Skeletal muscle satellite cell (primary cell): ENCODE measurements around the gene CYS1. TPM values are rescaled to one million over a fixed set of nuclear protein-coding genes. Genes with fewer than 3 reads are reported as not detected.

Experiments
- H3K27me3 ChIP-seq: 2 replicates; pipeline ENCODE4 v1.7.0; 2013; ENCODE audit warnings: low read length; ENCODE audit not compliant: control insufficient read depth, insufficient read depth
- H3K36me3 ChIP-seq: 2 replicates; pipeline ENCODE4 v1.7.0; 2013; ENCODE audit warnings: mild to moderate bottlenecking, control low read depth, low read length; ENCODE audit not compliant: insufficient read depth
- H3K4me1 ChIP-seq: 2 replicates; pipeline ENCODE4 v1.7.0; 2013; ENCODE audit warnings: low read length; ENCODE audit not compliant: control insufficient read depth, insufficient read depth
- H3K4me2 ChIP-seq: 2 replicates; pipeline ENCODE4 v1.7.0; 2013; ENCODE audit warnings: mild to moderate bottlenecking, low read length
- H3K4me3 ChIP-seq: 2 replicates; pipeline ENCODE4 v1.7.0; 2013; ENCODE audit warnings: low read length
- H3K9ac ChIP-seq: 2 replicates; pipeline ENCODE4 v1.7.0; 2013; ENCODE audit warnings: mild to moderate bottlenecking, low read depth, low read length, moderate library complexity
- H3K9me3 ChIP-seq: replicated peaks from 2 replicates; pipeline ENCODE4 v1.7.0; 2013; ENCODE audit warnings: mild to moderate bottlenecking, control low read depth, low read length
- total RNA-seq: library from RNA; depleted of rRNA; stranded (reverse); fragments of >200 nt; gene quantifications from 2 replicates; pipeline ENCODE4 v1.2.3, GENCODE V29; 2012; rRNA removed

The CYS1 gene, protein sequence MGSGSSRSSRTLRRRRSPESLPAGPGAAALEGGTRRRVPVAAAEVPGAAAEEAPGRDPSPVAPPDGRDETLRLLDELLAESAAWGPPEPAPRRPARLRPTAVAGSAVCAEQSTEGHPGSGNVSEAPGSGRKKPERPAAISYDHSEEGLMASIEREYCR
- total RNA-seq = 0.22 and 0.25 TPM in 2 replicates

DNA sequence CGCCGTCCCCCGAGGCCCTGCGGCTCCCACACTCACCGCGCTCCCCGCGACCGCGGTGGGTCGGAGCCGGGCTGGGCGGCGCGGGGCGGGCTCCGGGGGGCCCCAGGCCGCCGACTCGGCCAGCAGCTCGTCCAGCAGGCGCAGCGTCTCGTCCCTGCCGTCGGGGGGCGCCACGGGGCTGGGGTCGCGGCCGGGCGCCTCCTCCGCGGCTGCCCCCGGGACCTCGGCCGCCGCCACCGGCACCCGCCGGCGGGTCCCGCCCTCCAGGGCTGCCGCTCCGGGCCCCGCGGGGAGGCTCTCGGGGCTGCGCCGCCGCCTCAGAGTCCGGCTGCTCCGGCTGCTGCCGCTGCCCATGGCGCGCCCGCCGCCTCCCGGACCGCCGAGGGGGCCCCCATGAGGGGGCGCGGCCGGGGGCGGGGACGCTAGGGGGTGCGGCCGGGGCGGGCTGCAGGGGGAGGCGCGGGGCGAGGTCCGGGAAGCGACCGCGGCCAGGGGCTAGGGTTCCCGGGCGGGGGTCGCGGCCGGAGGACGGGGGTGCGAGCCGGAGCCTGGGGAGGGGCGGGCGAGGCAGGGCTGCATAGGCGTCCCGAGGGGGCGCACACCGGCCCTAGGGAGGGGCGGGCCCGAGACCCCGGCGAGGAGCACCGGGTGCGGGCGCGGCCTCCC, at the start of gene CYS1:
Gene CYS1, minus strand, starts transcription at position 542 of the 666 bp plus-strand sequence. Its CDS starts 188 bp downstream, at position 354.
- H3K4me1 ChIP-seq = peaks cover 8% of the 10 kb centered on the region
- peak within 1 kb of the TSS; percentile 80 for H3K4me2 ChIP-seq
- peaks cover 69% of the 10 kb centered on the region for H3K27me3 ChIP-seq
- H3K9me3 ChIP-seq = no peaks in the 10 kb centered on the region
- peak within 1 kb of the TSS; percentile 51 for H3K9ac ChIP-seq
- H3K36me3 ChIP-seq = no peaks in the 10 kb centered on the region
- H3K4me3 ChIP-seq = peak within 1 kb of the TSS; percentile 61

DNA sequence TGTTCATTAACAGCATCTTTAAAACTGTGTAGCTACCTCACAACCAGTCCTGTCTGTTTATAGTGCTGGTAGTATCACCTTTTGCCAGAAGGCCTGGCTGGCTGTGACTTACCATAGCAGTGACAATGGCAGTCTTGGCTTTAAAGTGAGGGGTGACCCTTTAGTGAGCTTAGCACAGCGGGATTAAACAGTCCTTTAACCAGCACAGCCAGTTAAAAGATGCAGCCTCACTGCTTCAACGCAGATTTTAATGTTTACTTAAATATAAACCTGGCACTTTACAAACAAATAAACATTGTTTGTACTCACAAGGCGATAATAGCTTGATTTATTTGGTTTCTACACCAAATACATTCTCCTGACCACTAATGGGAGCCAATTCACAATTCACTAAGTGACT, 49.3 kb upstream of the CYS1 start:
- Histone ChIP-seq H3K4me1 (peaks cover 14% of the 10 kb centered on the region), H3K36me3 (peaks cover 47% of the 10 kb centered on the region), H3K27me3 (no peaks in the 10 kb centered on the region), H3K9me3 (no peaks in the 10 kb centered on the region), H3K4me3 (no peak overlapping the region), H3K4me2 (no peak overlapping the region), H3K9ac (no peak overlapping the region)

DNA sequence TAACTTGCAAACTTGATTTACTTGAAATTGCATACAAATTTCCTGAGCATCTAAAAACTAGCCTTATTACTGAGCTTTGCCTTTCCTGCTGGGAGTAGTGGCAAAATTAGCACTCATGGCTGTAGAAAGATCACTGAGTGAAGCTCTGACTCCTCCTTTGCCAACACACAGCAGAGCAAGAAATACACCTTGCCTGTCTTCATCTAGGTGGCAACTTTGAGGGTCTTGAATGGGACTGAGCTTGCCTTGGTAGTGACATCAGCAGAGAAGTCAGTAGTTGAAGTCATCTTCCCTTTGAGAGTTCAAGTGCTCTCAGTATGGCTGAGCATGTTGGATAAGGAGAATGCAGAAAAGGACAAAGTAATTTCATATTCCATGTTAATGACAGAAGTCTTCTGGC, 48.2 kb upstream of the CYS1 start:
- Histone ChIP-seq H3K27me3 (no peaks in the 10 kb centered on the region), H3K9me3 (no peaks in the 10 kb centered on the region), H3K4me1 (peaks cover 21% of the 10 kb centered on the region), H3K9ac (no peak overlapping the region), H3K36me3 (peaks cover 47% of the 10 kb centered on the region), H3K4me2 (no peak overlapping the region), H3K4me3 (no peak overlapping the region)

DNA sequence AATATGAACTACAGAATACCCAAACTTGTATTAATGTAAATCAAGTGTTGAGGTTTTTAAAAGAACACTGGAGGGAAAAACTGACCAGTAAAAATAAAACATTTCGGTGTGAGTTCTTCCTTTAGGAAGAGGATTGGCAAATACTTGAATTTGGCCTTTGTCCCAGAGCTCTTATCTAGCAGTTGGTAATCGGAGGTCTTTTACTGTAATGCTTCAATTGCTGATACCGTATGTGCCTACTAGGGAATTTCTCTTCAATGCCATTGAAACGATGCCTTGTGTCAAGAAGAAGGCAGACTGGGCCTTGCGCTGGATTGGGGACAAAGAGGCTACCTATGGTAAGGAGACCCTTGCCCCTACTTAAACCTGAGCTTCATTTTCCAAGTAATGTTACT, 46.4 kb upstream of the CYS1 start:
- Histone ChIP-seq H3K4me3 (no peak overlapping the region), H3K9ac (no peak overlapping the region), H3K4me1 (peaks cover 27% of the 10 kb centered on the region), H3K36me3 (peaks cover 31% of the 10 kb centered on the region), H3K9me3 (no peaks in the 10 kb centered on the region), H3K27me3 (no peaks in the 10 kb centered on the region), H3K4me2 (no peak overlapping the region)

- Histone ChIP-seq H3K4me2 (peak overlapping the region; percentile 44), H3K27me3 (no peaks in the 10 kb centered on the region), H3K4me1 (peaks cover 33% of the 10 kb centered on the region), H3K36me3 (peaks cover 30% of the 10 kb centered on the region), H3K9ac (no peak overlapping the region), H3K4me3 (no peak overlapping the region), H3K9me3 (no peaks in the 10 kb centered on the region)
Measured at GRCh38 chr2:10125842-10126631, 45.8 kb upstream of the CYS1 start.

DNA sequence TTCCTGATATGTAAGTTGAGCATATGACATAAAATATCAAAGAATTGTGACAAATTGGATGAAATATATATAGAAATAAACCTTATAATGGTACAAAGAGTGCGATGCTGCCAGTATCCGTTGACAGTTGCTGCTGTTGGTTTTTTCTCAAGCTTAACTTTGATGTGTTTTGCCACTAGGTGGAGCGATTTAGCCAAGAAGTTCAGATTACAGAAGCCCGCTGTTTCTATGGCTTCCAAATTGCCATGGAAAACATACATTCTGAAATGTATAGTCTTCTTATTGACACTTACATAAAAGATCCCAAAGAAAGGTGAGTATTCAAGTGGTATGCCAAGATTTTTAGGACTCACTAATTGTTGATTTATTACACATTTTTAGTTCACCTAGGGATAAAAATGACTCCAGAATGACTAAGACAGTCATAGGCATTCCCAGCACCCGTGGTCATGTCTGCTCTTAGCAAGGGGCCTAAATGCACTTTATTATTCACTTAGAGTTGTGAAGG, 44.4 kb upstream of the CYS1 start:
- H3K27me3 ChIP-seq = no peaks in the 10 kb centered on the region
- H3K4me2 ChIP-seq = peak overlapping the region; percentile 99
- H3K36me3 ChIP-seq = peaks cover 27% of the 10 kb centered on the region
- peak overlapping the region; percentile 94 for H3K4me3 ChIP-seq
- H3K9ac ChIP-seq = peak overlapping the region; percentile 86
- H3K4me1 ChIP-seq = peaks cover 40% of the 10 kb centered on the region
- H3K9me3 ChIP-seq = no peaks in the 10 kb centered on the region

- H3K9me3 ChIP-seq = no peaks in the 10 kb centered on the region
- peaks cover 15% of the 10 kb centered on the region for H3K36me3 ChIP-seq
- peak overlapping the region; percentile 94 for H3K4me3 ChIP-seq
- peaks cover 40% of the 10 kb centered on the region for H3K4me1 ChIP-seq
- H3K9ac ChIP-seq = peak overlapping the region; percentile 86
- peak overlapping the region; percentile 99 for H3K4me2 ChIP-seq
- no peaks in the 10 kb centered on the region for H3K27me3 ChIP-seq
Measured at GRCh38 chr2:10123281-10123680, 43.1 kb upstream of the CYS1 start.

DNA sequence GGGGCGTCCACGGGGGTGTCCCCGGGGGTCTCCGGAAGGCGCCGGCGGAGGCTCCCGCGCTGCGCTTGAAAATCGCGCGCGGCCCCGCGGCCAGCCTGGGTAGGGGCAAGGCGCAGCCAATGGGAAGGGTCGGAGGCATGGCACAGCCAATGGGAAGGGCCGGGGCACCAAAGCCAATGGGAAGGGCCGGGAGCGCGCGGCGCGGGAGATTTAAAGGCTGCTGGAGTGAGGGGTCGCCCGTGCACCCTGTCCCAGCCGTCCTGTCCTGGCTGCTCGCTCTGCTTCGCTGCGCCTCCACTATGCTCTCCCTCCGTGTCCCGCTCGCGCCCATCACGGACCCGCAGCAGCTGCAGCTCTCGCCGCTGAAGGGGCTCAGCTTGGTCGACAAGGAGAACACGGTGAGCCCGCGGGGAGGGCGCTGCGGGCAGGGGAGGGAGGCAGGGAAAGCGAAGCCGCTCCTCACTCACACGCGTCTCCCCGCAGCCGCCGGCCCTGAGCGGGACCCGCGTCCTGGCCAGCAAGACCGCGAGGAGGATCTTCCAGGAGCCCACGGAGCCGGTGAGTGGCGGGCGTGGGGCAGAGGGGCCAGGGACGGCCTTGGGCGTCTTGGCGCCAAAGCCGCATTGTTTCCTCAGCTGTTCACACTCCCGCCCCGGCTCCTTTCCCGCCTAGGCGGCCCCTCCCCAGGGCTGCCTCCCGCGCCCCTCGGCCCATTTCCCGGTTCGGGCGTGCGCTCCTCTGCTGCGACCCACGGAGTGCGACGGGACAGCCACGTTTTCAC, 42.5 kb upstream of the CYS1 start, which contains the start of gene RRM2:
Gene RRM2, plus strand, starts transcription at position 240 of the 781 bp plus-strand sequence. Its CDS starts 60 bp downstream, at position 300.
- peaks cover 11% of the 10 kb centered on the region for H3K36me3 ChIP-seq
- peak within 1 kb of the TSS; percentile 99 for H3K4me2 ChIP-seq
- no peaks in the 10 kb centered on the region for H3K9me3 ChIP-seq
- peak within 1 kb of the TSS; percentile 94 for H3K4me3 ChIP-seq
- no peaks in the 10 kb centered on the region for H3K27me3 ChIP-seq
- peak within 1 kb of the TSS; percentile 86 for H3K9ac ChIP-seq
- peaks cover 40% of the 10 kb centered on the region for H3K4me1 ChIP-seq

DNA sequence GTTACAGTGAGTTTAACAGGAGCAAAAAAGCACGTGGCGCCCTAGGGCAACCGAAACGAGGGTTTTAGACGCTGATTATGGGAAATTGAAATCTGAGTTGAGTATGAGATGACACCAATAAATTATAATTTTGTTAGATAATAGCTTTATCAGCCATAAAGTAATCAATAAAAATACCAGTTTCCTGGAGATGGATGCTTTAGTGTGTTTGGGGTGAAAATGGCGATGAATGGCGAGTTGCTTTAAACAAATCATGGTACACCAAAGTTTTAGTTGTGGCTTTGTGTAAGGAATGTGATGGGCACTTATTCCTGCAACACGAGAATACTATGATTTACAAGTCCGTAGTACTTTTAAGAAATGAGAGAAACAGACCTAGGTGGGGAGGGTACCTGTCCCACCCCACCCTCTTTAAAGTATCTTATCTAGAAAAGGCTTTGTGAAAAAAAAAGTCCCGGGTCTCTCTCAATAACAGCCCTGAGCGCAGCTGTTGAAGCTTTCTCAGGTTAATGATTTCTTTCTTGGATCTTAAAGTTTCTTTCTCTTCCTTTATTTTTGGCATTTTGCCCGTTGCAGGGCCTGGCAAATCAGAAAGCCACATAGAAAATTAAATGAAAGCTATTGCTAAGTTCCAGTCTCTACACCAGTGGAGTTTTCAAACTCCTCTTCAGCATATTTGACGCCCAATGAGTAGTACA, 40.8 kb upstream of the CYS1 start:
- H3K36me3 ChIP-seq = peaks cover 4% of the 10 kb centered on the region
- no peaks in the 10 kb centered on the region for H3K27me3 ChIP-seq
- no peaks in the 10 kb centered on the region for H3K9me3 ChIP-seq
- peak overlapping the region; percentile 86 for H3K9ac ChIP-seq
- H3K4me3 ChIP-seq = peak overlapping the region; percentile 94
- H3K4me2 ChIP-seq = peak overlapping the region; percentile 99
- peaks cover 38% of the 10 kb centered on the region for H3K4me1 ChIP-seq

DNA sequence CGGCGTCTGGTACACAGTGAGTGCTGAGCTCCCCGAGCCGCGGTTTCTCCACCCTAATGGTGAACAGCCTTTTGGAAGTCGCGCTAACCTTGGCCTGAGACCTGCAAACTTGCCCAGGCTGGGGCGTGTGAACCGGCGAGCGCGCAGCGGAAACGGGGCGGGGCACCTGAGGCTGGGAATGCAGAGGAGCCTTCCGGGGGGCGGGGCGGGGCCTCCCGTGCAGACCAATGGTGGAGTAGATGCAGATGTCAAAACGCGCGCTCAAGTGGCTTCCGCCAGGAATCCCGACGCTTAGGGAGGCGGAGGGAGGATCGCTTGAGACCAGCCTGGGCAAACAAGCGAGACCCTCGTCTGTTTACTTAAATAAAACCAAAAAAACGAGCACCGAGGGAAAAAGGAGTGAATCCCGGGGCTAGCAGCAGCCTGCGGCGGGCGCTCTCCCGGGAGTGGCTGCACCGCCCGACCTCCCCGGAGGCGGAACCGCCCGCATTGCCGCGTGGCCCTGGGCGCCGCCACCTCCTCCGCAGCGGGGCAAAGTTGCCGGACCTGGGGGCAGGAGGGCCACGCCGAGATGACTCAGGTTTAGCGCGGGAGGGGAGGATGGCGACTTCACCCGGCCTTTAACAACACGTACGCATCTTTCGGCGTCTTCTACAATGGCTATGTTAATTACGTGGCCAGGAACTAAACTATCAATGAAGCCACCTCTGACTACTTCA, 40.1 kb upstream of the CYS1 start:
- peak overlapping the region; percentile 99 for H3K4me2 ChIP-seq
- no peaks in the 10 kb centered on the region for H3K9me3 ChIP-seq
- H3K27me3 ChIP-seq = no peaks in the 10 kb centered on the region
- peaks cover 33% of the 10 kb centered on the region for H3K4me1 ChIP-seq
- peaks cover 4% of the 10 kb centered on the region for H3K36me3 ChIP-seq
- peak overlapping the region; percentile 86 for H3K9ac ChIP-seq
- peak overlapping the region; percentile 94 for H3K4me3 ChIP-seq
